IMR-90 (cell line): ENCODE results near the gene MRTFB. TPM values are rescaled to one million over a fixed set of nuclear protein-coding genes. Genes with fewer than 3 reads are reported as not detected.

Experiments used
- ATAC-seq: fragments of 200-7000 bp; cut with Tn5 transposase; 2 replicates; pipeline ENCODE4 v1.9.1; 2020; ENCODE audit warnings: low read depth, mild to moderate bottlenecking, moderate library complexity
- BruUV-seq: library from RNA; stranded (reverse); fragments of 400-500 nt; replicated peaks from 2 replicates; lab custom pipeline; 2021; lab: Mats Ljungman, UMichigan
- CTCF ChIA-PET: fragments of 300-600 bp; formaldehyde crosslinking; extraction: SDS; loops from one replicate; lab custom pipeline; 2021; ENCODE audit warnings: antibody characterized with exemption; lab: Yijun Ruan, JAX
- POLR2A ChIA-PET: fragments of 300-600 bp; sonication (Branson Sonifier 250); formaldehyde crosslinking; loops from one replicate; lab custom pipeline; 2022; ENCODE audit warnings: antibody characterized with exemption; ENCODE audit not compliant: unreplicated experiment; lab: Charles Lee
- DNase-seq: peaks from one replicate; pipeline ENCODE4 v3.0.0; 2013
- H2AFZ ChIP-seq: replicated peaks from 2 replicates; pipeline ENCODE3; 2013; ENCODE audit warnings: low read length, mild to moderate bottlenecking; ENCODE audit not compliant: poor library complexity
- H2AK5ac ChIP-seq: 2 replicates; pipeline ENCODE4 v1.6.1; 2013; ENCODE audit warnings: low read depth, low read length, inconsistent platforms
- H2AK9ac ChIP-seq: replicated peaks from 2 replicates; pipeline ENCODE3; 2013; ENCODE audit warnings: mild to moderate bottlenecking, low read depth, low read length, moderate library complexity; ENCODE audit not compliant: poor library complexity
- H2BK120ac ChIP-seq: 2 replicates; pipeline ENCODE4 v1.6.1; 2013; ENCODE audit warnings: low read depth, low read length, inconsistent platforms
- H2BK15ac ChIP-seq: 3 replicates; pipeline ENCODE4 v1.6.1; 2013; ENCODE audit warnings: low read depth, low read length, inconsistent platforms
- H2BK20ac ChIP-seq: 2 replicates; pipeline ENCODE4 v1.6.1; 2013; ENCODE audit warnings: low read depth, mild to moderate bottlenecking, inconsistent platforms, low read length, moderate library complexity
- H2BK5ac ChIP-seq: 2 replicates; pipeline ENCODE4 v1.6.1; 2013; ENCODE audit warnings: mild to moderate bottlenecking, low read depth, low read length, inconsistent platforms; ENCODE audit not compliant: poor library complexity, severe bottlenecking
- H3K14ac ChIP-seq: replicated peaks from 2 replicates; pipeline ENCODE4 v1.6.1; 2013; ENCODE audit warnings: low read depth, low read length, inconsistent platforms
- H3K18ac ChIP-seq: 2 replicates; pipeline ENCODE4 v1.6.1; 2013; ENCODE audit warnings: low read depth, low read length, control low read depth
- H3K23ac ChIP-seq: 2 replicates; pipeline ENCODE4 v1.6.1; 2013; ENCODE audit warnings: low read depth, low read length, inconsistent platforms
- H3K27ac ChIP-seq: 2 replicates; pipeline ENCODE4 v1.5.1; 2013; ENCODE audit warnings: mild to moderate bottlenecking, control low read depth, low read length; ENCODE audit not compliant: insufficient read depth
- H3K27me3 ChIP-seq: 2 replicates; pipeline ENCODE4 v1.6.1; 2013; ENCODE audit warnings: low read length; ENCODE audit not compliant: control insufficient read depth, insufficient read depth
- H3K36me3 ChIP-seq: 2 replicates; pipeline ENCODE4 v1.6.1; 2013; ENCODE audit warnings: low read length, mixed read lengths; ENCODE audit not compliant: control insufficient read depth, insufficient read depth
- H3K4ac ChIP-seq: 2 replicates; pipeline ENCODE4 v1.6.1; 2013; ENCODE audit warnings: low read depth, low read length, inconsistent platforms
- H3K4me1 ChIP-seq: 2 replicates; pipeline ENCODE4 v1.6.1; 2013; ENCODE audit warnings: low read length, mixed read lengths; ENCODE audit not compliant: control insufficient read depth, insufficient read depth
- H3K4me2 ChIP-seq: 2 replicates; pipeline ENCODE4 v1.6.1; 2013; ENCODE audit warnings: low read depth, mild to moderate bottlenecking, control low read depth, low read length, moderate library complexity
- H3K4me3 ChIP-seq: 2 replicates; pipeline ENCODE4 v1.5.1; 2013; ENCODE audit warnings: low read depth, mild to moderate bottlenecking, control low read depth, low read length, moderate library complexity; ENCODE audit not compliant: insufficient read depth
- H3K56ac ChIP-seq: 2 replicates; pipeline ENCODE4 v1.6.1; 2013; ENCODE audit warnings: low read length, inconsistent platforms; ENCODE audit not compliant: insufficient read depth; ENCODE audit errors: extremely low read depth
- H3K79me1 ChIP-seq, 2 experiments: 2 replicates each; pipeline ENCODE4 v1.6.1; 2013; ENCODE audit warnings: low read length in 2 of 2, inconsistent platforms in 1 of 2, low read depth in 1 of 2
- H3K9ac ChIP-seq: 2 replicates; pipeline ENCODE4 v1.6.1; 2013; ENCODE audit warnings: low read depth, low read length, control low read depth
- H3K9me1 ChIP-seq: 2 replicates; pipeline ENCODE4 v1.6.1; 2013; ENCODE audit warnings: low read length, inconsistent platforms; ENCODE audit not compliant: insufficient read depth
- H3K9me3 ChIP-seq: 2 replicates; pipeline ENCODE4 v1.6.1; 2013; ENCODE audit warnings: low read length; ENCODE audit not compliant: control insufficient read depth, insufficient read depth
- H4K20me1 ChIP-seq: 2 replicates; pipeline ENCODE4 v1.6.1; 2013; ENCODE audit warnings: low read length, inconsistent platforms; ENCODE audit not compliant: insufficient read depth
- H4K5ac ChIP-seq: 2 replicates; pipeline ENCODE4 v1.6.1; 2013; ENCODE audit warnings: mild to moderate bottlenecking, low read depth, low read length, control low read depth
- H4K8ac ChIP-seq, 2 experiments: 2 replicates each; pipeline ENCODE4 v1.6.1; 2013; ENCODE audit warnings: low read depth in 2 of 2, low read length in 2 of 2, control low read depth in 1 of 2, inconsistent platforms in 1 of 2
- H4K91ac ChIP-seq: 2 replicates; pipeline ENCODE4 v1.6.1; 2013; ENCODE audit warnings: low read depth, low read length, inconsistent platforms; ENCODE audit not compliant: insufficient read depth
- CEBPB ChIP-seq: IDR thresholded peaks from 2 replicates; pipeline ENCODE4 v1.6.1; 2012; ENCODE audit warnings: low read depth, low read length, improper control_type of control experiment
- CHD1 ChIP-seq: IDR thresholded peaks from 2 replicates; pipeline ENCODE4 v1.6.1; 2012; ENCODE audit warnings: low read depth, low read length, improper control_type of control experiment
- MXI1 ChIP-seq: IDR thresholded peaks from 2 replicates; pipeline ENCODE4 v1.6.1; 2012; ENCODE audit warnings: low read depth, mild to moderate bottlenecking, low read length, moderate library complexity, borderline replicate concordance
- POLR2A ChIP-seq: IDR thresholded peaks from 2 replicates; pipeline ENCODE4 v1.6.1; 2012; ENCODE audit warnings: mild to moderate bottlenecking, low read depth, low read length
- WGBS, 2 experiments: methylation state at CpG; one replicate each; pipeline versions ENCODE4 v1.1.5 to v1.1.7; 2013; ENCODE audit warnings: missing lambda C conversion rate in 2 of 2; ENCODE audit not compliant: insufficient read length in 1 of 2; ENCODE audit errors: extremely low coverage in 2 of 2; 5-methylcytosine and 5-hydroxymethylcytosine counted together
- dilution Hi-C: fragments of 300-500 bp; cut with HindIII; formaldehyde crosslinking; loops from one replicate; pipeline ENCODE4 v1.14.3; 2018; ENCODE audit warnings: low sequenced_read_pairs; ENCODE audit not compliant: unreplicated experiment
- in situ Hi-C: fragments of 300-500 bp; cut with MboI; formaldehyde crosslinking; loops from 3 replicates; pipeline ENCODE4 v1.14.3; 2019; ENCODE audit warnings: low sequenced_read_pairs, inconsistent platforms, mixed read lengths
- intact Hi-C: fragments of 100-400 bp; cut with micrococcal nuclease; formaldehyde crosslinking; loops from 2 replicates; pipeline ENCODE4 v1.10.0; 2022
- polyA plus RNA-seq, 3 experiments: library from polyadenylated mRNA; depleted of rRNA; stranded (reverse); fragments of >200 nt; gene quantifications; 2 replicates each; pipeline ENCODE4 v1.2.3, GENCODE V29; 2012; ENCODE audit warnings: low replicate concordance in 1 of 3
- total RNA-seq: library from RNA; depleted of rRNA; stranded (reverse); fragments of >200 nt; gene quantifications from 2 replicates; pipeline ENCODE4 v1.2.3, GENCODE V29; 2012
- TF ChIP-seq, protein P1 (sequence below): fragments of 150-350 bp; IDR thresholded peaks from 2 replicates; pipeline ENCODE4 v1.6.1; 2016; ENCODE audit warnings: low read depth, mild to moderate bottlenecking, low read length, moderate library complexity, borderline replicate concordance
- TF ChIP-seq, protein P2 (sequence below): conservative IDR thresholded peaks from 2 replicates; pipeline ENCODE4 v1.5.1; 2012; ENCODE audit warnings: mild to moderate bottlenecking, low read depth, low read length, improper control_type of control experiment

MRTFB gene
- total and polyA plus RNA-seq, 2 of the 4 experiments (the other 2 are of a cell fraction): 4.4 to 5.4 TPM

DNA sequence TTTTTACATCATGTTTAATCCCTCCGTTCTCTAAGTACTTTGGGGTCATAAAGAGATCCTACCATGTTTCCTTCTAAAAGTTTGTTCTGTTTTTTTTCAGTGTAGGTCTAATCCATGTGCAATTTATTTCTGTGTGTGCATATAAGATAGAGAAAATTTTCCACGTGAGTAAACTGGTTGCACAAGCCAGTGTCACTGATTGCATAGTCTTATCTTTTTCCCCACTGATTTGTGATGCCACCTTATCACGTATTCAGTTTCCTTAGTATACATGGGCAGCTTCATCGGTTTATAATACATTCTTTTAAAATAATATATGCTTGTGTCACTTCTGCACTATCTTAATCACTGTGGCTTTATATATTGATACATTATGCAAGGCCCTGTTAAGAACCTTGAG, 49.2 kb downstream of the MRTFB start:
- Histone ChIP-seq H4K8ac (no peak overlapping the region), H3K27ac (no peak overlapping the region), H3K9ac (no peak overlapping the region), H3K36me3 (no peaks in the 10 kb centered on the region), H2AK9ac (no peak overlapping the region), H2AK5ac (no peak overlapping the region), H3K18ac (no peak overlapping the region), H3K27me3 (no peaks in the 10 kb centered on the region), H3K4me1 (no peaks in the 10 kb centered on the region), H3K23ac (no peak overlapping the region), H3K9me3 (peaks cover 2% of the 10 kb centered on the region; the same call in 1 of the 2 replicates), H2AFZ (no peak overlapping the region), H4K5ac (no peak overlapping the region), H4K20me1 (0 out of 2 replicates have a peak, but pooled peaks cover 3% of the 10 kb centered on the region), H2BK15ac (no peak overlapping the region), H3K9me1 (no peaks in the 10 kb centered on the region; the same call in 1 of the 2 replicates), H2BK120ac (no peak overlapping the region), H4K91ac (no peak overlapping the region), H3K4me3 (no peak overlapping the region), H3K79me1 (peaks cover 11 to 12% of the 10 kb centered on the region in 2 experiments; a peak in 3 of 4 replicates), H2BK20ac (no peak overlapping the region), H3K4ac (no peak overlapping the region), H3K14ac (no peak overlapping the region), H3K56ac (no peak overlapping the region), H3K4me2 (no peak overlapping the region), H2BK5ac (no peak overlapping the region)
- WGBS, 2 experiments: no CpG with 5 or more reads among the region's 4 CpGs
- dilution Hi-C loops (no loop called here), in situ Hi-C loops (no loop called here), intact Hi-C loops (no loop called here)
- TF ChIP-seq CHD1 (no peak), POLR2A (no peak), CEBPB (no peak), MXI1 (no peak)
- TF ChIP-seq, protein P1, sequence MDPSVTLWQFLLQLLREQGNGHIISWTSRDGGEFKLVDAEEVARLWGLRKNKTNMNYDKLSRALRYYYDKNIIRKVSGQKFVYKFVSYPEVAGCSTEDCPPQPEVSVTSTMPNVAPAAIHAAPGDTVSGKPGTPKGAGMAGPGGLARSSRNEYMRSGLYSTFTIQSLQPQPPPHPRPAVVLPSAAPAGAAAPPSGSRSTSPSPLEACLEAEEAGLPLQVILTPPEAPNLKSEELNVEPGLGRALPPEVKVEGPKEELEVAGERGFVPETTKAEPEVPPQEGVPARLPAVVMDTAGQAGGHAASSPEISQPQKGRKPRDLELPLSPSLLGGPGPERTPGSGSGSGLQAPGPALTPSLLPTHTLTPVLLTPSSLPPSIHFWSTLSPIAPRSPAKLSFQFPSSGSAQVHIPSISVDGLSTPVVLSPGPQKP: no peak
- TF ChIP-seq, protein P2, sequence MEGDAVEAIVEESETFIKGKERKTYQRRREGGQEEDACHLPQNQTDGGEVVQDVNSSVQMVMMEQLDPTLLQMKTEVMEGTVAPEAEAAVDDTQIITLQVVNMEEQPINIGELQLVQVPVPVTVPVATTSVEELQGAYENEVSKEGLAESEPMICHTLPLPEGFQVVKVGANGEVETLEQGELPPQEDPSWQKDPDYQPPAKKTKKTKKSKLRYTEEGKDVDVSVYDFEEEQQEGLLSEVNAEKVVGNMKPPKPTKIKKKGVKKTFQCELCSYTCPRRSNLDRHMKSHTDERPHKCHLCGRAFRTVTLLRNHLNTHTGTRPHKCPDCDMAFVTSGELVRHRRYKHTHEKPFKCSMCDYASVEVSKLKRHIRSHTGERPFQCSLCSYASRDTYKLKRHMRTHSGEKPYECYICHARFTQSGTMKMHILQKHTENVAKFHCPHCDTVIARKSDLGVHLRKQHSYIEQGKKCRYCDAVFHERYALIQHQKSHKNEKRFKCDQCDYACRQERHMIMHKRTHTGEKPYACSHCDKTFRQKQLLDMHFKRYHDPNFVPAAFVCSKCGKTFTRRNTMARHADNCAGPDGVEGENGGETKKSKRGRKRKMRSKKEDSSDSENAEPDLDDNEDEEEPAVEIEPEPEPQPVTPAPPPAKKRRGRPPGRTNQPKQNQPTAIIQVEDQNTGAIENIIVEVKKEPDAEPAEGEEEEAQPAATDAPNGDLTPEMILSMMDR: no peak
- ATAC-seq: no peak
- ChIA-PET POLR2A (no interaction called here), CTCF (no interaction called here)
- DNase-seq: no peak
- no TSS peak for BruUV-seq
